Activated CD4-positive, alpha-beta memory T cell treated with anti-CD3 and anti-CD28 coated beads, Interleukin-2, amount 10 ng/mL, durations not matched to agents 7 days and 5 days (primary cell): ENCODE data around the gene GGNBP2. TPM values are rescaled to one million over a fixed set of nuclear protein-coding genes. Genes with fewer than 3 reads are reported as not detected.

ENCODE experiments used
- CTCF ChIA-PET: fragments of 350-600 bp; sonication (Branson Sonifier 250); formaldehyde crosslinking; loops from one replicate; lab custom pipeline; 2021; ENCODE audit warnings: antibody characterized with exemption, inconsistent platforms; lab: Charles Lee
- POLR2A ChIA-PET: fragments of 350-600 bp; sonication (Branson Sonifier 250); formaldehyde crosslinking; loops from one replicate; lab custom pipeline; 2021; ENCODE audit warnings: antibody characterized with exemption; lab: Charles Lee
- DNase-seq: peaks from one replicate; pipeline ENCODE4 v3.0.0-alpha.2; 2020
- H3K27ac Mint-ChIP-seq: one replicate; pipeline ENCODE4 v1.8.0; 2021; ENCODE audit warnings: mild to moderate bottlenecking, mixed read lengths
- H3K27me3 Mint-ChIP-seq: one replicate; pipeline ENCODE4 v1.8.0; 2021; ENCODE audit warnings: mixed read lengths
- H3K36me3 Mint-ChIP-seq: one replicate; pipeline ENCODE4 v1.8.0; 2021; ENCODE audit warnings: low read depth, mixed read lengths
- H3K4me1 Mint-ChIP-seq: one replicate; pipeline ENCODE4 v1.8.0; 2021; ENCODE audit warnings: mixed read lengths
- H3K4me3 Mint-ChIP-seq: one replicate; pipeline ENCODE4 v1.8.0; 2021; ENCODE audit warnings: mild to moderate bottlenecking, mixed read lengths
- H3K9me3 Mint-ChIP-seq: one replicate; pipeline ENCODE4 v1.8.0; 2021; ENCODE audit warnings: mixed read lengths
- total RNA-seq, 2 experiments: library from RNA; stranded (reverse); gene quantifications; one replicate each; pipeline ENCODE4 v1.2.3, GENCODE V29; 2021

Gene GGNBP2
- 100 to 1,000 TPM in 1 of 2 experiments, 10 to 100 TPM in 1; 94.0 to 106 TPM for total RNA-seq

GRCh38 chr17:36544307-36545076 lies at the start of gene GGNBP2:
TSS of gene GGNBP2 (plus strand) at chr17:36544919. CDS start at chr17:36545725, 806 bp downstream.
- Mint-ChIP-seq H3K9me3 (no peaks in the 10 kb centered on the region), H3K4me3 (peak within 1 kb of the TSS; percentile 96), H3K4me1 (peaks cover 42% of the 10 kb centered on the region), H3K36me3 (peaks cover 40% of the 10 kb centered on the region), H3K27ac (peak within 1 kb of the TSS; percentile 96), H3K27me3 (no peaks in the 10 kb centered on the region)
- CTCF ChIA-PET = interaction anchor here (2.2 kb wide), 1 partner anchor 10 kb away, joined by 20 read pairs; the partner anchor contains the start of genes MYO19 and PIGW
- peak; percentile 94 for DNase-seq
- POLR2A ChIA-PET = interaction anchor here (0.7 to 5.6 kb wide), 14 partner anchors 8 to 404 kb away, joined by 3 to 160 read pairs (median 5); partner anchors contain the start of genes AATF, MRM1, MYO19 and PIGW

- DNase-seq = no peak
- Mint-ChIP-seq H3K4me3 (no peak overlapping the region), H3K4me1 (peaks cover 10% of the 10 kb centered on the region), H3K9me3 (no peaks in the 10 kb centered on the region), H3K27ac (no peak overlapping the region), H3K36me3 (peaks cover 54% of the 10 kb centered on the region), H3K27me3 (no peaks in the 10 kb centered on the region)
- POLR2A ChIA-PET = interaction anchor here (1.3 to 1.8 kb wide), 2 partner anchors 9 to 10 kb away, joined by 3 to 8 read pairs; partner anchors contain the start of gene ZNHIT3
- CTCF ChIA-PET = interaction anchor here (0.8 kb wide), 1 partner anchor 12 kb away, joined by 4 read pairs; no protein-coding TSS in a partner anchor
Measured at GRCh38 chr17:36495076-36495578, 49.6 kb upstream of the GGNBP2 start.

- H3K4me1 Mint-ChIP-seq = peaks cover 5% of the 10 kb centered on the region
- H3K27me3 Mint-ChIP-seq = no peaks in the 10 kb centered on the region
- no peak overlapping the region for H3K27ac Mint-ChIP-seq
- peaks cover 50% of the 10 kb centered on the region for H3K36me3 Mint-ChIP-seq
- H3K9me3 Mint-ChIP-seq = no peaks in the 10 kb centered on the region
- CTCF ChIA-PET = interaction anchor here (0.8 kb wide), 1 partner anchor 13 kb away, joined by 3 read pairs; no protein-coding TSS in a partner anchor
- POLR2A ChIA-PET = interaction anchor here (1.8 kb wide), 1 partner anchor 10 kb away, joined by 8 read pairs; the partner anchor contains the start of gene ZNHIT3
- no peak for DNase-seq
- no peak overlapping the region for H3K4me3 Mint-ChIP-seq
Measured at GRCh38 chr17:36496018-36496789, 48.5 kb upstream of the GGNBP2 start.

GRCh38 chr17:36498155-36498554 lies 46.6 kb upstream of the GGNBP2 start:
- H3K27ac Mint-ChIP-seq = no peak overlapping the region

GRCh38 chr17:36498560-36499300 lies 46.0 kb upstream of the GGNBP2 start:
- Mint-ChIP-seq H3K27ac (no peak overlapping the region), H3K4me1 (no peaks in the 10 kb centered on the region), H3K4me3 (no peak overlapping the region), H3K9me3 (no peaks in the 10 kb centered on the region), H3K36me3 (peaks cover 48% of the 10 kb centered on the region), H3K27me3 (no peaks in the 10 kb centered on the region)
- CTCF ChIA-PET = no interaction called here
- DNase-seq = no peak
- POLR2A ChIA-PET = no interaction called here

More at GRCh38 chr17:36498155-36498554, 46.6 kb upstream of the GGNBP2 start:
- Mint-ChIP-seq H3K9me3 (no peaks in the 10 kb centered on the region), H3K4me3 (no peak overlapping the region), H3K36me3 (peaks cover 48% of the 10 kb centered on the region), H3K4me1 (no peaks in the 10 kb centered on the region), H3K27me3 (no peaks in the 10 kb centered on the region)
- CTCF ChIA-PET = no interaction called here
- POLR2A ChIA-PET = no interaction called here
- DNase-seq = no peak

- Mint-ChIP-seq H3K9me3 (no peaks in the 10 kb centered on the region), H3K4me3 (no peak overlapping the region), H3K36me3 (peaks cover 50% of the 10 kb centered on the region), H3K27me3 (no peaks in the 10 kb centered on the region), H3K27ac (no peak overlapping the region), H3K4me1 (no peaks in the 10 kb centered on the region)
- ChIA-PET CTCF (no interaction called here), POLR2A (interaction anchor here (1.0 kb wide), 1 partner anchor 14 kb away, joined by 3 read pairs; the partner anchor contains the start of gene ZNHIT3)
- DNase-seq = no peak
Measured at GRCh38 chr17:36500745-36501225, 43.9 kb upstream of the GGNBP2 start.

GRCh38 chr17:36501351-36501750 lies 43.4 kb upstream of the GGNBP2 start:
- Mint-ChIP-seq H3K27me3 (no peaks in the 10 kb centered on the region), H3K4me1 (no peaks in the 10 kb centered on the region), H3K4me3 (no peak overlapping the region), H3K36me3 (peaks cover 50% of the 10 kb centered on the region), H3K27ac (no peak overlapping the region), H3K9me3 (no peaks in the 10 kb centered on the region)
- ChIA-PET POLR2A (no interaction called here), CTCF (no interaction called here)
- DNase-seq = no peak

GRCh38 chr17:36501963-36502362 lies 42.8 kb upstream of the GGNBP2 start:
- H3K27ac Mint-ChIP-seq = no peak overlapping the region

GRCh38 chr17:36503456-36504155 lies 41.1 kb upstream of the GGNBP2 start:
- Mint-ChIP-seq H3K4me3 (no peak overlapping the region), H3K9me3 (no peaks in the 10 kb centered on the region), H3K4me1 (no peaks in the 10 kb centered on the region), H3K27me3 (no peaks in the 10 kb centered on the region), H3K36me3 (peaks cover 57% of the 10 kb centered on the region), H3K27ac (no peak overlapping the region)
- ChIA-PET POLR2A (interaction anchor here (1.0 kb wide), 1 partner anchor 30 kb away, joined by 3 read pairs; no protein-coding TSS in a partner anchor), CTCF (no interaction called here)
- DNase-seq = no peak

More at GRCh38 chr17:36501963-36502362, 42.8 kb upstream of the GGNBP2 start:
- DNase-seq = no peak
- H3K9me3 Mint-ChIP-seq = no peaks in the 10 kb centered on the region
- H3K4me1 Mint-ChIP-seq = no peaks in the 10 kb centered on the region
- CTCF ChIA-PET = no interaction called here
- H3K4me3 Mint-ChIP-seq = no peak overlapping the region
- POLR2A ChIA-PET = no interaction called here
- H3K36me3 Mint-ChIP-seq = peaks cover 52% of the 10 kb centered on the region
- no peaks in the 10 kb centered on the region for H3K27me3 Mint-ChIP-seq

GRCh38 chr17:36504156-36504545 lies 40.6 kb upstream of the GGNBP2 start:
- Mint-ChIP-seq H3K36me3 (peaks cover 52% of the 10 kb centered on the region), H3K27me3 (no peaks in the 10 kb centered on the region), H3K4me1 (no peaks in the 10 kb centered on the region), H3K27ac (no peak overlapping the region), H3K9me3 (no peaks in the 10 kb centered on the region), H3K4me3 (no peak overlapping the region)
- DNase-seq = no peak
- POLR2A ChIA-PET = interaction anchor here (1.0 kb wide), 1 partner anchor 30 kb away, joined by 3 read pairs; no protein-coding TSS in a partner anchor
- CTCF ChIA-PET = no interaction called here

- ChIA-PET CTCF (no interaction called here), POLR2A (interaction anchor here (1.0 kb wide), 1 partner anchor 10 kb away, joined by 3 read pairs; no protein-coding TSS in a partner anchor)
- peaks cover 57% of the 10 kb centered on the region for H3K36me3 Mint-ChIP-seq
- H3K9me3 Mint-ChIP-seq = no peaks in the 10 kb centered on the region
- H3K4me3 Mint-ChIP-seq = no peak overlapping the region
- no peak for DNase-seq
- H3K4me1 Mint-ChIP-seq = no peaks in the 10 kb centered on the region
- H3K27ac Mint-ChIP-seq = no peak overlapping the region
- H3K27me3 Mint-ChIP-seq = no peaks in the 10 kb centered on the region
Measured at GRCh38 chr17:36505171-36505570, 39.5 kb upstream of the GGNBP2 start.
